ENCODE data around the gene KRTAP29-1.

KRTAP29-1 gene

GRCh38 chr17:41254861-41255260, 47.8 kb downstream of the KRTAP29-1 start:
- no peak for TF ChIP-seq LEF1 (IDR thresholded peaks at IDR 0.05; ENCODE audit: borderline replicate concordance)
- TF ChIP-seq CTBP1 (IDR thresholded peaks at IDR 0.05; ENCODE audit: borderline replicate concordance) = no peak
- CTCF ChIA-PET = no interaction called here
- POLR2A ChIA-PET = no interaction called here
- no peak for DNase-seq (ENCODE audit: extremely low spot score)

Measured in HEK293T (cell line).